Stimulated activated effector memory CD8-positive, alpha-beta T cell treated with anti-CD3 and anti-CD28 coated beads, Interleukin-12 subunit alpha, Interleukin-12 subunit beta, amount 100 ng/mL, for 72 hours (primary cell): ENCODE data around the gene MAP2K6.
A peak's percentile ranks its signal among the peaks of the same experiment; 100 is the strongest.

Experiments used
- ATAC-seq: fragments of 150-1000 bp; cut with Tn5 transposase; 2 replicates; pipeline ENCODE4 v1.10.0; 2021
- DNase-seq, 2 donors: peaks; one replicate each; pipeline ENCODE4 v3.0.0; 2021 to 2022; ENCODE audit warnings: low spot score in 2 of 2
- H3K27ac Mint-ChIP-seq: one replicate; pipeline ENCODE4 v1.8.0; 2022; ENCODE audit warnings: mild to moderate bottlenecking, mixed read lengths
- H3K36me3 Mint-ChIP-seq: one replicate; pipeline ENCODE4 v1.8.0; 2022; ENCODE audit warnings: mild to moderate bottlenecking, mixed read lengths
- H3K4me1 Mint-ChIP-seq: one replicate; pipeline ENCODE4 v1.8.0; 2022; ENCODE audit warnings: mixed read lengths
- H3K4me3 Mint-ChIP-seq: one replicate; pipeline ENCODE4 v1.8.0; 2022; ENCODE audit warnings: mild to moderate bottlenecking, mixed read lengths
- H3K9me3 Mint-ChIP-seq: one replicate; pipeline ENCODE4 v1.8.0; 2022; ENCODE audit warnings: mixed read lengths

Gene MAP2K6

GRCh38 chr17:69415431-69415830, 934 bp downstream of the MAP2K6 start:
- Mint-ChIP-seq H3K9me3 (no peaks in the 10 kb centered on the region), H3K4me1 (peaks cover 11% of the 10 kb centered on the region), H3K36me3 (no peaks in the 10 kb centered on the region), H3K4me3 (no peak overlapping the region), H3K27ac (no peak overlapping the region)
- no peak for DNase-seq
- ATAC-seq: no peak

DNA sequence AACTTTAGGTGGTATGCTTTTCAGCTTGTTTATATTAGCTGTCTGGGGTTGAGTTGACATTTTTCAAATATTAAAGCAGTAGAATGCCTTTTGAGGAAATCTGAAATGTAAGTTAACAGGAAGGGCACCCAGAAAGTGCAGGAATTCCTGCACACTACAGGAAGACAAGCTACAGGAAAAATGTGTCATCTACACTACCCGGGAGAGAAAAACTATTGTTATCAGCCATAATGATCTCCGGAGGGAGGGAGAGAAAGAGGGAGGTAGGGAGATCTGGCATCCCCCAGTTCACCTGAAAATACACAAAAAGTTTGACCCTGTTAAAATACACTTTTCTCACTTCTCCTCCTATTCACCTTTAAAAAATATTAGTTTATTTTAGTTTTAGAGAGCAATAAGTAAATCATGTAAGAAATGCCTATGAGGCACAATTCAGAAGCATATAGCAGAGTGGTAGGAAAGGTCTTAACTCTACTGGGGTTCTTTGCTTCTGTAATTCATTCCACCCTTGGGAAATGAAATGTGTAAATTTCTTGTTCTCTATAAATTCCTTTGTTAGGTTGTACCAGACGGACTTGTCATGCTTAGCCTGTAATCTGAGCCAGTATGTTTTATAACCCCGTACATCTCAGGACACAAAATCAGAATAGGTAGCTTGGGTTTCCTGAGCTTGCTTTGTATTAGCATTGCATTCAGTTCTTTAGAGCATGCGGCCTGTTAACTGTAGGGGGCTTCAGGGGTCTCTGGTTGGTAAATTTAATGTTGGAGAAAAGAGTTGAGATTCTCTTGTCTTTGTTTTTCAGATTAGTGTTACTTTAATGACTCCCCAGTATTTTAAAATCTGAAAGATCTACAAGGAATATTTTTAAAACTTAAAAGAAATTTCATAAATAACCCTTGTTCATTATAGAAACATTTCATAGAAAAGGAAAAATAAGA, 3.3 kb downstream of the MAP2K6 start:
- ATAC-seq: no peak
- DNase-seq: no peak
- H3K4me3 Mint-ChIP-seq: no peak overlapping the region
- H3K27ac Mint-ChIP-seq: no peak overlapping the region
- no peaks in the 10 kb centered on the region for H3K9me3 Mint-ChIP-seq
- H3K4me1 Mint-ChIP-seq: peaks cover 11% of the 10 kb centered on the region
- H3K36me3 Mint-ChIP-seq: no peaks in the 10 kb centered on the region

DNA sequence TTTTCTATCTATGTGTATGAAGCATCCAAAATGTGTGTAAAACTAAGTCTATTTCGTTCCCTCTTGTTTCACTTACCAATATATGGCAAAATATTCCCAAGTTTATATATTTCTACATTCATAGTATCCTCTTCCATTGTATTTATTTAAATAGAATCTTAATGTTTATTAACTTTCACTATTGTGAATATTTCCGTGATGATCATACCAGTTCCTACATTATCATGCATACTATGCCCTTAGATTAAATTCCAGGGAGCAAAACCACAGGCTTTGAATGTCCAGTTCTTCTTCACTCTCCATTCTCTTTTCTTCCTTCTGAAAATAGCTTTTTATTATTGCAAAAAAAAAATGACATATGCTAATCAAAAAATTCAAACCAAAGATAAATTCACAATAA, 4.0 kb downstream of the MAP2K6 start:
- peaks cover 16% of the 10 kb centered on the region for H3K4me1 Mint-ChIP-seq
- no peaks in the 10 kb centered on the region for H3K9me3 Mint-ChIP-seq
- H3K36me3 Mint-ChIP-seq: no peaks in the 10 kb centered on the region
- DNase-seq (no peak), ATAC-seq (no peak)
- H3K27ac Mint-ChIP-seq: no peak overlapping the region
- no peak overlapping the region for H3K4me3 Mint-ChIP-seq

- Mint-ChIP-seq H3K9me3 (no peaks in the 10 kb centered on the region), H3K4me3 (peak overlapping the region; percentile 65), H3K27ac (peak overlapping the region; percentile 94), H3K4me1 (peaks cover 43% of the 10 kb centered on the region), H3K36me3 (no peaks in the 10 kb centered on the region)
- ATAC-seq (peak; percentile 93), DNase-seq (no peak)
Measured at GRCh38 chr17:69423450-69423849, 9.0 kb downstream of the MAP2K6 start.

- peak overlapping the region; percentile 94 for H3K27ac Mint-ChIP-seq
- H3K36me3 Mint-ChIP-seq: no peaks in the 10 kb centered on the region
- DNase-seq: no peak
- no peaks in the 10 kb centered on the region for H3K9me3 Mint-ChIP-seq
- H3K4me3 Mint-ChIP-seq: peak overlapping the region; percentile 65
- ATAC-seq: no peak
- peaks cover 54% of the 10 kb centered on the region for H3K4me1 Mint-ChIP-seq
Measured at GRCh38 chr17:69424287-69425041, 10.0 kb downstream of the MAP2K6 start.

DNA sequence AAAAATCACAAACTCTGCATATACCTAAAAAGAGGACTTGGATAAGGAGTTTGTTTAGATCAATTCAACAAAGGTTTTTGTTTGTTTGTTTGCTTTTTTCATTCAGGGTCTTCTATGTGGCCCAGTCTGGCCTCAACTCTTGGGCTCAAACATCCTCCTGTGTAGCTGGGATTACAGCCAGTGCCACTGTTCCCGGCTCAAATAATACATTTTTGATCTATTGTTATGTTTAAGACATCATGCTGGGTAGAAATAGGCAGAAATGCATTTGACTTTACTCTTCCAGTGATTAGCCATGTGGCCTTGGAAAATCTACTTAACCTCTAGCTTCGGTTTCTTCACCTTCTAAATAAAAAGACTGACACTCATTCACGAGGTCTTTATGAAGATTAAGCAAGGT, 11.5 kb downstream of the MAP2K6 start:
- ATAC-seq (no peak), DNase-seq (no peak)
- H3K27ac Mint-ChIP-seq: no peak overlapping the region
- peaks cover 68% of the 10 kb centered on the region for H3K4me1 Mint-ChIP-seq
- H3K36me3 Mint-ChIP-seq: no peaks in the 10 kb centered on the region
- H3K9me3 Mint-ChIP-seq: no peaks in the 10 kb centered on the region
- H3K4me3 Mint-ChIP-seq: no peak overlapping the region

GRCh38 chr17:69427486-69428197, 13.1 kb downstream of the MAP2K6 start:
- Mint-ChIP-seq H3K9me3 (no peaks in the 10 kb centered on the region), H3K4me1 (peaks cover 68% of the 10 kb centered on the region), H3K4me3 (no peak overlapping the region), H3K27ac (no peak overlapping the region), H3K36me3 (no peaks in the 10 kb centered on the region)
- ATAC-seq (peak; percentile 61), DNase-seq (no peak)

- H3K4me1 Mint-ChIP-seq: peaks cover 65% of the 10 kb centered on the region
Measured at GRCh38 chr17:69428252-69428980, 13.9 kb downstream of the MAP2K6 start.

GRCh38 chr17:69430488-69430887, 16.0 kb downstream of the MAP2K6 start:
- peak overlapping the region; percentile 74 for H3K27ac Mint-ChIP-seq
- peak; percentile 36 for ATAC-seq
- H3K9me3 Mint-ChIP-seq: no peaks in the 10 kb centered on the region
- H3K4me1 Mint-ChIP-seq: peaks cover 57% of the 10 kb centered on the region
- H3K4me3 Mint-ChIP-seq: peak overlapping the region; percentile 19
- no peak for DNase-seq
- no peaks in the 10 kb centered on the region for H3K36me3 Mint-ChIP-seq

More at GRCh38 chr17:69428252-69428980, 13.9 kb downstream of the MAP2K6 start:
- Mint-ChIP-seq H3K27ac (peak overlapping the region; percentile 74), H3K4me3 (no peak overlapping the region), H3K36me3 (no peaks in the 10 kb centered on the region), H3K9me3 (no peaks in the 10 kb centered on the region)
- DNase-seq: no peak
- ATAC-seq: no peak

DNA sequence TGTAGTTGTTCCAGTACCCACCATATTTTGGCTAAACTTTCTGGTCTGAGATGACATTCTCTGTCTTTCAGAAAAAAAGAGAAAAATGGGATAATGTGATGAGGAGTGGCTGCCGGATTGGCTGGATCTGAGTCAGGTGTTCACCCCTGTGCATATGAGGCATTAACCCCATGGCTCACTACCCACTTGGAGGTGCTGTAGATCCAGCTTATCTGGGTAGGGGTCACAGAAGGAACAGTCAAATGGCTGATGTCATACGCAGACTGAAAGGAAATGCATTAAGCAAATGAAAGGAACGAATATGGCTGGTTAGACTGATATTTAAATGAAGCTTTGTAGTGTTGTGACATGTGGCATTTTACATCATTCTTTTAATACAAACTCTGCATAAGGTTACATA, 17.3 kb downstream of the MAP2K6 start:
- DNase-seq: no peak
- Mint-ChIP-seq H3K36me3 (no peaks in the 10 kb centered on the region), H3K27ac (peak overlapping the region; percentile 15), H3K4me1 (peaks cover 45% of the 10 kb centered on the region), H3K9me3 (no peaks in the 10 kb centered on the region), H3K4me3 (no peak overlapping the region)
- no peak for ATAC-seq

DNA sequence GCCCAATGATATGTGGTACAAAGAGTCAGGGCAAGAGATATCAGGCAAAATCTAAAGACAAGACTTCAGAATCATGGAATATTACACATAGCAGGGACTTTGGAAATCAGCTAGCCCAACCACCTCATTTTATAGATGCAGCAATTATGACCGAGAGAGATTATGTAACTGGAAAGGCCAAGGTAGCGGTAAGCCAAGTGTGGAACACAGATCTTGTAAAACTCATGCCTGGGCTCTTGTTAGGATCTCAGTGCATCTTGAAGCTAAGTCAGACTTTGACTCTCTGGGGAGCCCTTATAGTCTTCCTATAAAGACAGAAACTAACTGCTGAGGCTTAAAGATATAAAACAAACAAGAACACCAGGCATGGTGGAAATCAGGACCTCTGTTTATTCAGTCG, 18.6 kb downstream of the MAP2K6 start:
- H3K36me3 Mint-ChIP-seq: no peaks in the 10 kb centered on the region
- H3K9me3 Mint-ChIP-seq: no peaks in the 10 kb centered on the region
- no peak overlapping the region for H3K27ac Mint-ChIP-seq
- no peak for ATAC-seq
- H3K4me1 Mint-ChIP-seq: peaks cover 38% of the 10 kb centered on the region
- DNase-seq: no peak
- no peak overlapping the region for H3K4me3 Mint-ChIP-seq

DNA sequence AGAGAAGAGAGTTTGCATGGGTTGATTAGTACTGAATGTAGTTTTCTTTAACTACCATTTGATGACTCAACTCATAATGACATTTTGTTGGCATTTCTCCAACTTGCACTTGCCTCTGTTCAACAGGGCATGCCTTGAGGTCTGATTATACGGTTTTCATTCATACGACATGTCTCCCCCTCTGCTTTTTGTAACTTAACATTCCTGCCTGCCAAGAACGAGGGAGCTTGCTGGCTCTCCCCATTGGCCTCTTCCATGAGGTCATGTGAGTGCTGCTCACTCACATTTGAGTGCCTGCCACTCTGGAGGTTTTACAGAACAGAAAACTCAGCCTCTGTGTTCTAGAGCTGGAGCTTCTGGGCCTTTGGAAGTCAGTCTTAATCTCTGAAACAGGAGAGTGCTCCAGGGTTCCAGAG, 19.7 kb downstream of the MAP2K6 start:
- Mint-ChIP-seq H3K9me3 (no peaks in the 10 kb centered on the region), H3K4me1 (peaks cover 28% of the 10 kb centered on the region), H3K36me3 (no peaks in the 10 kb centered on the region), H3K27ac (peak overlapping the region; percentile 10), H3K4me3 (no peak overlapping the region)
- ATAC-seq (no peak), DNase-seq (no peak)

GRCh38 chr17:69435971-69436696, 21.6 kb downstream of the MAP2K6 start:
- Mint-ChIP-seq H3K36me3 (no peaks in the 10 kb centered on the region), H3K27ac (no peak overlapping the region), H3K4me1 (peaks cover 17% of the 10 kb centered on the region), H3K4me3 (no peak overlapping the region), H3K9me3 (peaks cover 10% of the 10 kb centered on the region)
- no peak for DNase-seq
- ATAC-seq: no peak

DNA sequence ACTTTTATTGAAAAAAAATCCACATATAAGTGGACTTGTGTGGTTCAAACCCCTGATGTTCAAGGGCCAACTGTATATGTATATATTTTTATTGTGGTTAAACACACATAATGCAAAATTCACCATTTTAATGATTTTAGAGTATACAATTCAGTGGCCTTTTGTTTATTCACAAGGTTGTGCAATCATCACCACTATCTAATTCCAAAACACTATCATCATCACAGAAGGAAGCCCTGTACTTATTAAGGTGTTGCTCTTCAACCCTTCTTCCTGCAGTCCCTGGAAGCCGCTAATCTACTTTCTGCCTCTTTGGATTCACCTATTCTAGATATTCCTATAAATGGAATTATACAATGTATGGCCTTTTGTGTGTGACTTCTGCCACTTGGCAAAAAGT, 23.0 kb downstream of the MAP2K6 start:
- no peak for DNase-seq
- ATAC-seq: no peak
- Mint-ChIP-seq H3K9me3 (peaks cover 10% of the 10 kb centered on the region), H3K27ac (no peak overlapping the region), H3K36me3 (no peaks in the 10 kb centered on the region), H3K4me1 (peaks cover 17% of the 10 kb centered on the region), H3K4me3 (no peak overlapping the region)
